Lung (tissue), 12 donors: ENCODE measurements around the gene KHDRBS1. TPM values are rescaled to one million over a fixed set of nuclear protein-coding genes. Genes with fewer than 3 reads are reported as not detected.

Source experiments
- ATAC-seq: fragments of 200-7000 bp; cut with Tn5 transposase; one replicate; pipeline ENCODE4 v1.9.1; 2020; ENCODE audit warnings: moderate number of reproducible peaks; ENCODE audit not compliant: insufficient read depth, low FRiP score
- DNase-seq, 3 donors: peaks; one replicate each; pipeline ENCODE4 v3.0.0-alpha.2; 2013 to 2017
- H3K27ac ChIP-seq, 2 donors: one replicate each; pipeline ENCODE4 v1.5.1; 2013; ENCODE audit warnings: mild to moderate bottlenecking in 2 of 2, moderate library complexity in 2 of 2, control low read depth in 1 of 2, inconsistent platforms in 1 of 2, low read depth in 1 of 2, low read length in 1 of 2
- H3K27me3 ChIP-seq, 3 donors: one replicate each; pipeline ENCODE4 v1.5.1; 2013; ENCODE audit warnings: low read length in 2 of 3; ENCODE audit not compliant: control insufficient read depth in 3 of 3, insufficient read depth in 3 of 3
- H3K36me3 ChIP-seq, 4 donors: one replicate each; pipeline ENCODE4 v1.5.1; 2013; ENCODE audit warnings: low read length in 4 of 4, mild to moderate bottlenecking in 1 of 4, moderate library complexity in 1 of 4; ENCODE audit not compliant: control insufficient read depth in 4 of 4, insufficient read depth in 4 of 4
- H3K4me1 ChIP-seq, 5 donors: one replicate each; pipeline ENCODE4 v1.5.1; 2013; ENCODE audit warnings: low read length in 5 of 5, mild to moderate bottlenecking in 2 of 5, moderate library complexity in 1 of 5; ENCODE audit not compliant: control insufficient read depth in 5 of 5, insufficient read depth in 5 of 5
- H3K4me3 ChIP-seq: one replicate; pipeline ENCODE4 v1.5.1; 2013; ENCODE audit warnings: mild to moderate bottlenecking, control low read depth, moderate library complexity
- H3K9ac ChIP-seq, 2 donors: one replicate each; pipeline ENCODE4 v1.5.1; 2013; ENCODE audit warnings: low read length in 2 of 2, control low read depth in 1 of 2; ENCODE audit not compliant: insufficient read depth in 1 of 2
- H3K9me3 ChIP-seq, 4 donors: one replicate each; pipeline ENCODE4 v1.5.1; 2013; ENCODE audit warnings: low read length in 3 of 4, mild to moderate bottlenecking in 1 of 4, moderate library complexity in 1 of 4; ENCODE audit not compliant: control insufficient read depth in 4 of 4, insufficient read depth in 3 of 4
- WGBS, 2 donors: extraction: QIAGEN DNeasy Blood & Tissue Kit; methylation state at CpG; one replicate each; pipeline ENCODE4 v1.1.7; 2013; 5-methylcytosine and 5-hydroxymethylcytosine counted together
- polyA plus RNA-seq, 2 donors: library from polyadenylated mRNA; stranded (reverse); fragments of 200-250 nt; gene quantifications; one replicate each; pipeline ENCODE4 v1.2.1, GENCODE V29; 2013
- total RNA-seq, 2 donors: library from RNA; depleted of rRNA in 1 of 2; stranded (reverse); fragments of >200 nt in 1 of 2; gene quantifications; one replicate each; pipeline ENCODE4 v1.2.1, GENCODE V29; 2014 to 2021
- TF ChIP-seq, protein P1 (sequence below): IDR thresholded peaks from 2 replicates; pipeline ENCODE4 v1.5.1; 2012; ENCODE audit warnings: mild to moderate bottlenecking; ENCODE audit errors: control extremely low read depth, extremely low read depth
- donor health status: control.
- donor health status: control.
- donor health status: Bipolar disorder and iron deficiency.
- donor health status: healthy.
- donor health status: DM: yes; HTN: yes; CAD: no.

Gene KHDRBS1
- total and polyA plus RNA-seq, 4 donors, result 51.7 to 138 (median 82.2) TPM

DNA sequence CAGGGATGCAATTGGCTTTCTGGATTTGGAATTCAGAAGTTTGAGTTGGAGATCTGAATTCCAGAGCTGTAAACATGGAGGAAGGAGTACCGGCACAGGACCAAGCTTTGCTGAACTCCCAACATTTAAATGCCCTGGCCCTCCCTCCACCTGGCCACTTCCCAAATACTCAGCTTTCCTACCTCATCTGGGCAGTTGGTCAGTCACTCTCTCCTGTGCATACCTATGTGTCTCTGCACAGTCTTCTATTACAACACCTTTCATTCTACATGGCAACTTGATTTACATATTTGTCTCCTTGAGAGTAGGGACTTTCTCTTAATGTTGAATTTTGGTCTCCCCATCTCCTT lies 6.1 kb upstream of the KHDRBS1 start:
- TF ChIP-seq, protein P1, sequence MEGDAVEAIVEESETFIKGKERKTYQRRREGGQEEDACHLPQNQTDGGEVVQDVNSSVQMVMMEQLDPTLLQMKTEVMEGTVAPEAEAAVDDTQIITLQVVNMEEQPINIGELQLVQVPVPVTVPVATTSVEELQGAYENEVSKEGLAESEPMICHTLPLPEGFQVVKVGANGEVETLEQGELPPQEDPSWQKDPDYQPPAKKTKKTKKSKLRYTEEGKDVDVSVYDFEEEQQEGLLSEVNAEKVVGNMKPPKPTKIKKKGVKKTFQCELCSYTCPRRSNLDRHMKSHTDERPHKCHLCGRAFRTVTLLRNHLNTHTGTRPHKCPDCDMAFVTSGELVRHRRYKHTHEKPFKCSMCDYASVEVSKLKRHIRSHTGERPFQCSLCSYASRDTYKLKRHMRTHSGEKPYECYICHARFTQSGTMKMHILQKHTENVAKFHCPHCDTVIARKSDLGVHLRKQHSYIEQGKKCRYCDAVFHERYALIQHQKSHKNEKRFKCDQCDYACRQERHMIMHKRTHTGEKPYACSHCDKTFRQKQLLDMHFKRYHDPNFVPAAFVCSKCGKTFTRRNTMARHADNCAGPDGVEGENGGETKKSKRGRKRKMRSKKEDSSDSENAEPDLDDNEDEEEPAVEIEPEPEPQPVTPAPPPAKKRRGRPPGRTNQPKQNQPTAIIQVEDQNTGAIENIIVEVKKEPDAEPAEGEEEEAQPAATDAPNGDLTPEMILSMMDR, result no peak
- Histone ChIP-seq H3K27ac (no peak overlapping the region), H3K36me3 (no peaks in the 10 kb centered on the region), H3K9ac (no peak overlapping the region), H3K27me3 (no peaks in the 10 kb centered on the region), H3K4me3 (no peak overlapping the region), H3K9me3 (no peaks in the 10 kb centered on the region), H3K4me1 (peaks cover 0 to 2% (median under 1%) of the 10 kb centered on the region in 5 donors)
- 79 to 100% methylated on average over 1 of the region's 1 CpG for WGBS, 2 donors
- ATAC-seq (no peak), DNase-seq (no peak)

DNA sequence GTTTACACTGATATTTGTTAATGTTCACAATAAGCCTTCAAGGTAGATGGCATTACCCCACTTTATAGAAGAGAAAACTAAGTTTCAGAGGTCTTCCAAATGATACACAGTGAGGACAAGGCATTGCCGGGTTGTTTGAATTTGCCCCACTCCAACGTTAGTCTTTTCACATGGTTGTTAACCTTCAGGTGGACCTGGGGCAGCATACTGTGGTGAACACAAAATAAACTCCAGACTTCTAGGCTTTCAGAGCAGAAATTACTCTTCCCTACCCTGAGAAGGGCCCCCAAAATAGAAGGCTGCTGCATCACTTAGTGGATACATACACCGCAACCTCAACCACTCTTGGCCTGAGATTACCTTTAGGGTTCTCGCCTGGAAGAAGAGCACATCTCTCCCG lies 3.4 kb upstream of the KHDRBS1 start:
- TF ChIP-seq, protein P1, result no peak
- H3K4me3 ChIP-seq, result no peak overlapping the region
- H3K9ac ChIP-seq, result no peak overlapping the region
- H3K36me3 ChIP-seq, result peaks cover 0 to 11% (median 0%) of the 10 kb centered on the region in 4 donors
- H3K9me3 ChIP-seq, result no peaks in the 10 kb centered on the region
- H3K27me3 ChIP-seq, result no peaks in the 10 kb centered on the region
- no peak overlapping the region for H3K27ac ChIP-seq
- H3K4me1 ChIP-seq, result peaks cover 0 to 9% (median 5%) of the 10 kb centered on the region in 5 donors
- no peak for ATAC-seq
- 90 to 91% methylated on average over 5 of the region's 5 CpGs for WGBS, 2 donors
- no peak for DNase-seq

DNA sequence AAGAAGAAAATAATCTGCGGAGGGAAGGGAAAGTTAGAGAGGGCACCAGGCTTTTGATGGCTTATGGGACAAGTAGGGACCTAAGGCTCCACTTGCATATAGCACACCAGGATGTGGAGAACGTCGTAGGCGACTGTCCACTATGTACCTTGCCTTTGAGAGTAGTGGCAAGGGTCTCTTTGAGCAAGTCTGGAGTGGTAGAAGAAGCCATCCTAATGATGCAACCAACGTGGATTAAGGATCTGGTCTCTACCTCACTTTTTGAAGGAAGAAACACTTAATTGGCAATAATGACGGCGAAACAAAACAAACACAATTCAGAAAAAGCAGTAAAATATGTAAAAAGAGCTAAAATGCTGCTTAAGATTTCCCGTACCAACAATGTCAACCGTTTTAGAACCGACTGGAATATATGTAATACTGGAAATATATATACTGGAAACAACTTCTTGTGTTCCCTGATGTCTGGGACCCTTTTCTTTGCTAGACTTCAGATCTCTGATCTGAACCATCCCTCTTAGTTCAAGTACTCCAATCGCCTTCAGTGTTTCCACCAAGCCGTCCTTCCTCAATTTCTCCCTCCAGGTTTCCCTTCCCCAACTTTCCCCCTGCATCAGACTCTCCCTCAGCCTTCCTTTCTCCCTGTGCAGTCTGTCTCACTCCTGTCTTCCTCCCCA lies 821 bp upstream of the KHDRBS1 start:
- H3K36me3 ChIP-seq, result peaks cover 0 to 11% (median 0%) of the 10 kb centered on the region in 4 donors
- no peak for DNase-seq
- H3K9me3 ChIP-seq, result no peaks in the 10 kb centered on the region
- peak overlapping the region; percentile 98 to 100 for H3K27ac ChIP-seq
- ATAC-seq, result no peak
- peak overlapping the region; percentile 52 for H3K4me3 ChIP-seq
- H3K27me3 ChIP-seq, result no peaks in the 10 kb centered on the region
- H3K9ac ChIP-seq, result peak overlapping the region; percentile 87 to 97
- TF ChIP-seq, protein P1, result no peak
- 50 to 51% methylated on average over 12 of the region's 12 CpGs for WGBS, 2 donors
- peaks cover 3 to 24% (median 7%) of the 10 kb centered on the region in 5 donors for H3K4me1 ChIP-seq
